CD4-positive, alpha-beta memory T cell (primary cell): ENCODE results near the gene AWAT2. TPM values are rescaled to one million over a fixed set of nuclear protein-coding genes. Genes with fewer than 3 reads are reported as not detected.
"Not testable (repeated sequence)": the region's sequence is repeated elsewhere in the genome, so short reads cannot be mapped to it uniquely, and the experiment has no call there.

Experiments used
- CTCF ChIA-PET: fragments of 350-600 bp; sonication (Branson Sonifier 250); formaldehyde crosslinking; loops from one replicate; lab custom pipeline; 2021; ENCODE audit warnings: inconsistent platforms; ENCODE audit not compliant: partially characterized antibody; lab: Charles Lee
- POLR2A ChIA-PET: fragments of 350-600 bp; sonication (Branson Sonifier 250); formaldehyde crosslinking; loops from one replicate; lab custom pipeline; 2021; ENCODE audit not compliant: partially characterized antibody; lab: Charles Lee
- DNase-seq, 5 donors: peaks; one replicate each; pipeline versions ENCODE4 v3.0.0 to v3.0.0-alpha.2; 2020 to 2022; ENCODE audit warnings: mixed read lengths in 1 of 5
- H3K27ac ChIP-seq: one replicate; pipeline ENCODE4 v1.7.0; 2013; ENCODE audit warnings: low read depth, low read length
- H3K27me3 ChIP-seq: 2 replicates; pipeline ENCODE4 v1.7.0; 2013; ENCODE audit warnings: mild to moderate bottlenecking, low read length, moderate library complexity; ENCODE audit not compliant: insufficient read depth
- H3K36me3 ChIP-seq: 2 replicates; pipeline ENCODE4 v1.7.0; 2013; ENCODE audit warnings: mild to moderate bottlenecking, low read length, moderate library complexity; ENCODE audit not compliant: insufficient read depth
- H3K4me1 ChIP-seq: 2 replicates; pipeline ENCODE4 v1.7.0; 2013; ENCODE audit warnings: mild to moderate bottlenecking, low read length, moderate library complexity; ENCODE audit not compliant: insufficient read depth
- H3K4me3 ChIP-seq, 2 donors: one replicate each; pipeline ENCODE4 v1.7.0; 2013; ENCODE audit warnings: low read length in 2 of 2, mild to moderate bottlenecking in 1 of 2
- H3K9me3 ChIP-seq, 2 donors: one replicate each; pipeline ENCODE4 v1.7.0; 2013; ENCODE audit warnings: low read length in 2 of 2, control low read depth in 1 of 2; ENCODE audit not compliant: control insufficient read depth in 1 of 2
- H3K27ac Mint-ChIP-seq, 7 donors: one replicate each; pipeline ENCODE4 v1.8.0; 2020 to 2021; ENCODE audit warnings: mixed read lengths in 7 of 7, mild to moderate bottlenecking in 6 of 7, inconsistent platforms in 3 of 7, moderate library complexity in 3 of 7
- H3K27me3 Mint-ChIP-seq, 2 donors: one replicate each; pipeline ENCODE4 v1.8.0; 2020 to 2021; ENCODE audit warnings: mixed read lengths in 2 of 2
- H3K36me3 Mint-ChIP-seq, 2 donors: one replicate each; pipeline ENCODE4 v1.8.0; 2020 to 2021; ENCODE audit warnings: mixed read lengths in 2 of 2, inconsistent platforms in 1 of 2, mild to moderate bottlenecking in 1 of 2
- H3K4me1 Mint-ChIP-seq, 4 donors: one replicate each; pipeline ENCODE4 v1.8.0; 2020 to 2021; ENCODE audit warnings: mixed read lengths in 4 of 4, mild to moderate bottlenecking in 1 of 4
- H3K4me3 Mint-ChIP-seq, 8 donors: one replicate each; pipeline ENCODE4 v1.8.0; 2020 to 2021; ENCODE audit warnings: mixed read lengths in 8 of 8, mild to moderate bottlenecking in 7 of 8, moderate library complexity in 6 of 8, inconsistent platforms in 3 of 8
- H3K9me3 Mint-ChIP-seq, 8 donors: one replicate each; pipeline ENCODE4 v1.8.0; 2020 to 2021; ENCODE audit warnings: mixed read lengths in 8 of 8, mild to moderate bottlenecking in 5 of 8, inconsistent platforms in 3 of 8, moderate library complexity in 1 of 8
- intact Hi-C: fragments of 100-400 bp; cut with micrococcal nuclease; formaldehyde crosslinking; loops from one replicate; pipeline ENCODE4 v1.15.1; 2023
- polyA plus RNA-seq, 2 donors: library from polyadenylated mRNA; unstranded; fragments of 300-500 nt; fragmentation: Illumina TruSeq; gene quantifications; one replicate each; pipeline ENCODE4 v1.2.3, GENCODE V29; 2021
- total RNA-seq, 2 experiments: library from RNA; stranded (reverse); gene quantifications; one replicate each; pipeline ENCODE4 v1.2.3, GENCODE V29; 2021

Gene AWAT2
- total and polyA plus RNA-seq, 4 experiments from 2014 or later = not detected

GRCh38 chrX:70001269-70001668, 48.5 kb downstream of the AWAT2 start:
- intact Hi-C loops = no loop called here
- H3K9me3 ChIP-seq = no peaks in the 10 kb centered on the region
- CTCF ChIA-PET = no interaction called here
- H3K4me3 ChIP-seq = no peak overlapping the region
- Mint-ChIP-seq H3K9me3 (peaks cover 0 to 14% (median 2%) of the 10 kb centered on the region in 8 donors), H3K36me3 (no peaks in the 10 kb centered on the region), H3K4me3 (no peak overlapping the region), H3K27ac (no peak overlapping the region), H3K27me3 (no peaks in the 10 kb centered on the region), H3K4me1 (no peaks in the 10 kb centered on the region)
- POLR2A ChIA-PET = no interaction called here
- no peaks in the 10 kb centered on the region for H3K4me1 ChIP-seq
- no peak for DNase-seq
- H3K27ac ChIP-seq = no peak overlapping the region
- H3K27me3 ChIP-seq = no peaks in the 10 kb centered on the region
- no peaks in the 10 kb centered on the region for H3K36me3 ChIP-seq

- H3K27me3 ChIP-seq, H3K4me3 ChIP-seq, H3K36me3 ChIP-seq, H3K9me3 ChIP-seq, H3K36me3 Mint-ChIP-seq, H3K4me1 ChIP-seq, H3K4me1 Mint-ChIP-seq, H3K27ac ChIP-seq, intact Hi-C loops, POLR2A ChIA-PET, CTCF ChIA-PET, H3K4me3 Mint-ChIP-seq, DNase-seq, H3K27me3 Mint-ChIP-seq, H3K27ac Mint-ChIP-seq: not testable (repeated sequence)
- peaks cover 0 to 11% (median 2%) of the 10 kb centered on the region in 8 donors for H3K9me3 Mint-ChIP-seq
Measured at GRCh38 chrX:69998299-69998698, 51.4 kb downstream of the AWAT2 start.

- Mint-ChIP-seq H3K4me3 (no peak overlapping the region), H3K27ac (no peak overlapping the region), H3K4me1 (no peaks in the 10 kb centered on the region), H3K27me3 (no peaks in the 10 kb centered on the region), H3K9me3 (peaks cover 0 to 11% (median 2%) of the 10 kb centered on the region in 8 donors), H3K36me3 (no peaks in the 10 kb centered on the region)
- Histone ChIP-seq H3K4me1 (no peaks in the 10 kb centered on the region), H3K27ac (no peak overlapping the region), H3K9me3 (no peaks in the 10 kb centered on the region), H3K36me3 (no peaks in the 10 kb centered on the region), H3K27me3 (no peaks in the 10 kb centered on the region), H3K4me3 (no peak overlapping the region)
- ChIA-PET POLR2A (no interaction called here), CTCF (no interaction called here)
- intact Hi-C loops = no loop called here
- DNase-seq = no peak
Measured at GRCh38 chrX:69996113-69996468, 53.6 kb downstream of the AWAT2 start.

GRCh38 chrX:69995362-69996112, 54.2 kb downstream of the AWAT2 start:
- no peaks in the 10 kb centered on the region for H3K4me1 Mint-ChIP-seq
- POLR2A ChIA-PET = no interaction called here

GRCh38 chrX:69993494-69993893, 56.2 kb downstream of the AWAT2 start:
- Histone ChIP-seq H3K4me1 (no peaks in the 10 kb centered on the region), H3K4me3 (no peak overlapping the region), H3K9me3 (no peaks in the 10 kb centered on the region), H3K36me3 (no peaks in the 10 kb centered on the region), H3K27me3 (no peaks in the 10 kb centered on the region), H3K27ac (no peak overlapping the region)
- Mint-ChIP-seq H3K4me1 (no peaks in the 10 kb centered on the region), H3K9me3 (peaks cover 0 to 7% (median 2%) of the 10 kb centered on the region in 8 donors), H3K27me3 (no peaks in the 10 kb centered on the region), H3K4me3 (no peak overlapping the region), H3K36me3 (no peaks in the 10 kb centered on the region), H3K27ac (no peak overlapping the region)
- POLR2A ChIA-PET = no interaction called here
- CTCF ChIA-PET = no interaction called here
- DNase-seq = no peak
- intact Hi-C loops = no loop called here

More at GRCh38 chrX:69995362-69996112, 54.2 kb downstream of the AWAT2 start:
- Mint-ChIP-seq H3K4me3 (no peak overlapping the region), H3K27me3 (no peaks in the 10 kb centered on the region), H3K36me3 (no peaks in the 10 kb centered on the region), H3K27ac (no peak overlapping the region), H3K9me3 (peaks cover 0 to 11% (median 2%) of the 10 kb centered on the region in 8 donors)
- H3K27ac ChIP-seq = no peak overlapping the region
- no peaks in the 10 kb centered on the region for H3K36me3 ChIP-seq
- DNase-seq = no peak
- intact Hi-C loops = no loop called here
- CTCF ChIA-PET = no interaction called here
- H3K9me3 ChIP-seq = no peaks in the 10 kb centered on the region
- no peak overlapping the region for H3K4me3 ChIP-seq
- H3K27me3 ChIP-seq = no peaks in the 10 kb centered on the region
- no peaks in the 10 kb centered on the region for H3K4me1 ChIP-seq

- Histone ChIP-seq H3K9me3 (no peaks in the 10 kb centered on the region), H3K4me3 (no peak overlapping the region), H3K27ac (no peak overlapping the region), H3K27me3 (no peaks in the 10 kb centered on the region), H3K36me3 (no peaks in the 10 kb centered on the region), H3K4me1 (no peaks in the 10 kb centered on the region)
- Mint-ChIP-seq H3K4me1 (no peaks in the 10 kb centered on the region), H3K4me3 (no peak overlapping the region), H3K9me3 (peaks cover 0 to 4% (median 2%) of the 10 kb centered on the region in 8 donors), H3K36me3 (no peaks in the 10 kb centered on the region), H3K27me3 (no peaks in the 10 kb centered on the region), H3K27ac (no peak overlapping the region)
- ChIA-PET POLR2A (no interaction called here), CTCF (no interaction called here)
- no peak for DNase-seq
- intact Hi-C loops = no loop called here
Measured at GRCh38 chrX:69991685-69992084, 58.1 kb downstream of the AWAT2 start.
